ENCODE results near the gene MFSD2A.

- TF ChIP-seq, protein P1, sequence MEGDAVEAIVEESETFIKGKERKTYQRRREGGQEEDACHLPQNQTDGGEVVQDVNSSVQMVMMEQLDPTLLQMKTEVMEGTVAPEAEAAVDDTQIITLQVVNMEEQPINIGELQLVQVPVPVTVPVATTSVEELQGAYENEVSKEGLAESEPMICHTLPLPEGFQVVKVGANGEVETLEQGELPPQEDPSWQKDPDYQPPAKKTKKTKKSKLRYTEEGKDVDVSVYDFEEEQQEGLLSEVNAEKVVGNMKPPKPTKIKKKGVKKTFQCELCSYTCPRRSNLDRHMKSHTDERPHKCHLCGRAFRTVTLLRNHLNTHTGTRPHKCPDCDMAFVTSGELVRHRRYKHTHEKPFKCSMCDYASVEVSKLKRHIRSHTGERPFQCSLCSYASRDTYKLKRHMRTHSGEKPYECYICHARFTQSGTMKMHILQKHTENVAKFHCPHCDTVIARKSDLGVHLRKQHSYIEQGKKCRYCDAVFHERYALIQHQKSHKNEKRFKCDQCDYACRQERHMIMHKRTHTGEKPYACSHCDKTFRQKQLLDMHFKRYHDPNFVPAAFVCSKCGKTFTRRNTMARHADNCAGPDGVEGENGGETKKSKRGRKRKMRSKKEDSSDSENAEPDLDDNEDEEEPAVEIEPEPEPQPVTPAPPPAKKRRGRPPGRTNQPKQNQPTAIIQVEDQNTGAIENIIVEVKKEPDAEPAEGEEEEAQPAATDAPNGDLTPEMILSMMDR (IDR thresholded peaks at IDR 0.05): no peak
- TF ChIP-seq POLR2AphosphoS5 (IDR thresholded peaks at IDR 0.05) (no peak), POLR2A (IDR thresholded peaks at IDR 0.05) (no peak), EP300 (IDR thresholded peaks at IDR 0.05; ENCODE audit: low read depth) (no peak)
These were observed 60.1 kb downstream of the MFSD2A start for GRCh38 chr1:40014812-40015594.

Measured in transverse colon (tissue), 4 donors.